NCI-H2107 (cell line): Measurements from ENCODE around the gene GSE1.
"Not testable (repeated sequence)": the region's sequence is repeated elsewhere in the genome, so short reads cannot be mapped to it uniquely, and the experiment has no call there.

ENCODE experiments used
- DNase-seq: peaks from one replicate; lab custom pipeline; 2025; lab: John Stamatoyannopoulos, UW

Gene GSE1

DNA sequence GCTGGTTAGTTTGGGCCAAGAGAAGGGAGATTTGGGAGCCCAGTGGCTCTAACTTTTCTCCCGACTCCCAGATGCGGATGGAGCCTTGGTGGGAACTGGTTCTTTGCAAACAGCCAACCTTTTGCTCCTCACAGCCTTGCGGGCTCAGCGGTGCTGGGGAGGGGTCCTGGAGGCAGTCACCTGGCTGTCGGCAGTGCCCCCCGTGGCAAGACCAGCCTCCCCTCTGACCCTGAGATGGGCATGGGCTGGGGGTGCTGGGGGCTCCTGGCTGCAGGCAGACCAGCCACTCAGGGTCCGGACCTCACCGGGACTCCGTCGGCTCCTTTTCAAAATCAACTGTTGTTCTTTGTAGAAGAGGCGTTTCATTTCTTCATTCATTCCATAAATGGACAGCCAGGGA is 21.7 kb upstream of the GSE1 start:
- no peak for DNase-seq

DNA sequence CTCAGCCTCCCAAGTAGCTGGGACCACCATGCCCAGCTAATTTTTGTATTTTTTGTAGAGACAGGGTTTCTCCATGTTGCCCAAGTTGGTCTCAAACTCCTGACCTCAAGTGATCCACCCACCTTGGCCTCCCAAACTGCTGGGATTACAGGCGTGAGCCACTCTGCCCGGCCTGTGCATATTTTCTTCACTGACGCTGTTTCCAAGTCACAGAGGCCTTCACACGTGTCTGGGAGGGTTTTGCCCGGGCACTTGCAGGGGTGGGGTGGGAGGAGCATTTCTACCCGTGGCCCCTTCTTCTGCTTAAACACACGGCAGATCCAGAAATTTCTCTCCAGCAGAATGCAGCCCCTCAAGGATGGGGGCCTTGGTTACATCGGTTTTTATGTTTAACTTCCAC is 20.8 kb upstream of the GSE1 start:
- DNase-seq = not testable (repeated sequence)

DNA sequence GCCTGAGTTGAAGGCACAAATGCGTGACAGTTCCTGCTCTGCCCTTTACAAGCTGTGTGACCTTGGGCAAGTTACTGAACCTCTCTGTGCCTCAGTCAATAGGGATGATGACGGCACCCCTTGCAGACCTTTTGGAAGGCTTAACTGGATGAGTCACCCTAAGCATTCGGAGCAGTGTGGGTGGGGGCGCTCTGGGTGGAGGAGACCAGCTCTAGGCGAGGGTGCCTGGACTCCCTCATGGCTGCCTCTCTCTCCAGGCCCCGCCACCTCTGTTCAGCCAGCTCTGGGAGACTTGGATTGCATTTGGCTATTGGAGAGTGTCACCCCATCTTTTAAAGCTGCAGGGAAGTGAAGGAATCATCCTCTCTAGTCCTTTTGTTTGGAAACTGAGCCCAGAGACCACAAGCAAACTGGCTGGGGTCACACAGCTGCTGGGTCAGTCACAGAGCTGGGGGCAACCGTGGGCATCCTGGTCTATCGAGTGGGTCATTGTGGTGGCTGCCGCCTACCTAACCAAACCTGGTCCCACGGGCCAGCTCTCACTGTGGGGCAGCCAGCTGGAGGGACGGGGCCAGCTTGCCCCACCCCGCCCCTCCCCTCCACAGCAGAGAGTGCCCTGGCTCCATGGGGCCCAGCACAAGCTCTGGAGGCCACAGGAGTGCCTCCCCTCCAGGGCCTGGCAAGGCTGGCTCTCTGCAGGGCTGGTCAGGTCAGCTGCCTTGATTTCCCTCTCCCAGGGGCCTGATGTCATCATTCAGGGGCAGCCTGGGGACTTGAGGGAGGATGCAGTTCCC is 20.2 kb upstream of the GSE1 start:
- no peak for DNase-seq

DNA sequence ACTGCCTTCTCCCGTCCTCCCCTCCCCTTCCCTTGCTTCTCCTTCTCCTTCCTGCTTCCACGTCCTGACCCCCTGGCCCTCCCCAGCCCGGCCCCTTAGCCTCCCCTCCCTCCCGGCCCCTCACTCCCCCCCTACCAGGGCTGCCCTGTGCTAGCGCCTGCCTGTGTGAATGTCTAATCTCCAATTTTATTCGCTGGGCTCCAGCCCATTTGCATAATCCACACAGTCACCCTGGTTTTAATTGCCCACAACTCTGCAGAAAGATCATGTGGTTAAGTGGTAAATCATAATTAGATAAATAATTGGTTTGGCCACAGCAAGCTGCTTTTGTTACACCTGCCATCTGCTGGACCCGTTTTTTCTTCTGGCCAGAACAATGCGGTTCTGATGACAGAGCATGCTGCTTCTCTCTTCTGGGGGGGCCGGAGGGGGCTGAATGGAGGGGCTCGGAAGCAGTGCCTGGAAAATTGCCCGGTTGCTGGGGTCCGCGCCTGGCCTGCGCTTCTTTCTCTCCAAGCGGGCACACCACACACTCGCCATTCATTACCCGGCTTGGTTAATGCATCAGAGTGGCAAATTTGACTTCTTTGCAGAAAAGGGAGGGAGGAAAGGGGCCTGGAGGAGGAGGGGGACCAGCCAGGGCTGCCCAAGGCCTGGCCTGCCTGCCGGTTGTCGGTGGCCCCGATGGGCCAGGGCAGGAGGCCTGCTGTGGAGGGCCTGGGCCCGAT is 19.5 kb upstream of the GSE1 start:
- DNase-seq = no peak

DNA sequence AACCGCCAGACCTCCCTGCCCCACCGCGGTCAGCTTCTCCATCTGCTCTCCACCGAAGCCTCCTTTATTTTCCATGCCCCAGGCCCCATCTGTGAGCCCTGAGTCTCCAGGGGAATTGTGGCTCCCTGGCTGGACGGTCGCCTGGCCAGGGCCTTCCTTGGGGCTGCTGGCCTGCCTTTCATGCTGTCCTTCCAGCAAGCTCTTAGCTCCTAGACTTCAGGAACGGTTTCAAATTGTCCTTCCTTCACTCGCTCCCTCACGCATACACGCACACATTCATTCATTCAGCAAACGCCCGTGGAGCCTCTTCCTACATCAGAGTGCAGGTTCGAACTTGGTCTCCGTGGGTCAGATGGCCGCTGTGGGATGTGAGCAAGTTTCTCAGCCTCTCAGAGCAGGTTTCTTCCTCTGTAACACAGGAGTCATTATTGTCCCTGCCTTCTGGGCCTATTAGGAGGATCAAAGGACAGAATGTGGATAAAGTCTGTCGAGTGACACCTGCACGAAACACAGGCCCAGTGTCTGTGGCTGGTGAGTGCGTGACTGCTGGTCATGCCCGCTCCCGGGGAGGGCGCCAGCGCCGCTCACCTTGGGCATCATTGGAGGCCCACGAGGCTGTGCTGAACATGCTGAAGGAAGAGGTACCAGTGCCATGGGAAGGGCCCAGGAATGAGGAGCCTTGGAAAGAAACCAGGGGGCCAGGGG is 18.7 kb upstream of the GSE1 start:
- DNase-seq = no peak

DNA sequence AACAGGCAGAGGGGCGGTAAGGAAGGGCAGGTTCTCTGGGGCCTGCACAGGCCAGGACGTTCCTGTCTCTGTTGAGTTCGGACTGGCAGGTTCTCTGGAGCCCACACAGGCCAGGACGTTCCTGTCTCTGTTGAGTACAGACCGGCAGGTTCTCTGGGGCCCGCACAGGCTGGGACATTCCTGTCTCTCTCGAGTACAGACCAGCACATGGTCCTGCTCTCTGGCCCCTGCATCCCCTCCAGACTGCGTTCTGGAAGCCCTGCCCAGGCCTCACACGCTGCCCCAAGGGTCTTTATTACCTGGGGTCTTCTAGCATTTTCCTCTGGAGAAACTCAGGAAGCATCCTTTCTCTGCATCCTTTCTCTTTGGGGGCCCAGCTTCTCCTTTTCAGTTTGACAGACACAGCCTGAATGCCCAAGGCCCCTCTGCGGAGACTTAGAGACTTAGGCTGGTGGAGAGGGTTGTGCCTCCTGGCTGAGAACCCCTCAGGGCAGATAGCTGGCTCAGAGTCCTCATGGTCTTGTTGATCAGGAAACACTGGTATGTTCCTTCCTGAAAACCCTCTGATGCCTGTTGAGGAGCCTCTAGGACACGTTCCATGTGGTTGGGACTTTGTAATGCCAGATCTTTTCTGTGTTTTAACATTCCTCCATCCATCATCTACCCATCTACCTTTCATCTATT is 18.0 kb upstream of the GSE1 start:
- DNase-seq = no peak

DNA sequence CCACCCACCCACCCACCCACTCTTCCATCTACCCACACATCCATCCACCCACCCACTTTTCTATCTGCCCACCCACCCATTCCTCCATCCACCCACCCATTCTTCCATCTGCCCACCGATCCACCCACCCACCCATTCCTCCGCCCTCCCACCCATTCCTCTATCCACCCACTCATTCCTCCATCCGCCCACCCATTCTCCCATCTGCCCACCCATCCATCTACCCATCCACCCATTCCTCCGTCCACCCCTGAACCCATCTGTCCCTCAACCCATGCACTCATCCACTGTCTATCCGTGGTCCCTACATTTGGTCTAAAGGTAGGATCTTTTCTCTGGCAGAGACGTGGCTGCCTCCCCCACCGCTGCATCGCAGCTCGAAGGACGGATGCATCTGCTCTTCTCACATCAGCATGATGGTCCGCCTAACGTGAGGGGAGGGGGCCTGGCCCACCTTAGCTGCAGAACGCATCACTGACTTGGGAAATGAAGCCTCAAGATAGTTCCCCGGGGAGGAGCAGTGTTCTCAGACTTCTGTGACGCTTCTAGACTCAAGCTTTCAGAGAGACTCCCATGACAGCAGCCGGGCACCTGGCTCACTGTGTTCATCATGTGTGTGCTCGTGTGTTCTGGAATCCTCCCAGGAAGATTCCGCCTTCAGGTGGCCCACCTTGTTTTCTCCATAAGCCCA is 17.2 kb upstream of the GSE1 start:
- DNase-seq = no peak

DNA sequence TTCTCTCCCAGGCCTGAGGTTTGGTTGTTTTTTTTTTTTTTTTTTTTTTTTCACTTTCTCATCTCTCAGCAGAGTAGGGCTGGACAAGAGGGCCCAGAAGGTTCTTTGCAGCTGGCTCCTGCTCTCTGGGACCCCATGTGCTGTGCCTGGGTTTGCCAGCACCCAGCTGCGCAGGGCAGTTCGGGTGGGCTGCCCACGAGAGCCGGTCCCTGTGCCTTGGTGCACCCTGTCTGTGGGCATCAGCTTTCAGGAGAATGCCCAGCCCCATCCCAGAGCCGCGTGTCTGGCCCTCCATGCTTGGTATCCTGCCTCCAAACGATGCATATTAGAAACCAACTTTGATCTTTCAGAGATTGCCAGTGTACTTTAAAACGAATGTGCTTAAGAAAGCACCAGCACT is 15.0 kb upstream of the GSE1 start:
- no peak for DNase-seq

DNA sequence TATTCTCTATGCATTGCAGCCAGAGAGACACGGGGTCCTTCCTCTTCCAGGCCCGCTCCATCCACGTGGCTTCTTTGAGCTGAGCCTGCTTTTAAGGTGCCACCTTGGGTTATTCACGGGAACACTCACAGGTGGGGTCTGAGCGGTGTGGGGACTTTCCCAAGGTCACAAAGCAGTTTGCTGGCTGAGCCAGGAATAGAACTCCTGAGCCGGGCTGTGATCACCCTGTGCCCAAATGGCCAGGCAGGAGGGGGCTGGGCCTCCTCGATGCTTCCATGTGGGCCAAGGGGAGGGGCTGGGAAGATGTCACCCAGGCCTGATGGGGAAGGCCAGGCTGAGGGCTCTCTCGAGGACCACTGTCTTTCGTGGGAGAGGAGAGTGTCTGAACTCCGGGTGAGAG is 13.0 kb upstream of the GSE1 start:
- no peak for DNase-seq

DNA sequence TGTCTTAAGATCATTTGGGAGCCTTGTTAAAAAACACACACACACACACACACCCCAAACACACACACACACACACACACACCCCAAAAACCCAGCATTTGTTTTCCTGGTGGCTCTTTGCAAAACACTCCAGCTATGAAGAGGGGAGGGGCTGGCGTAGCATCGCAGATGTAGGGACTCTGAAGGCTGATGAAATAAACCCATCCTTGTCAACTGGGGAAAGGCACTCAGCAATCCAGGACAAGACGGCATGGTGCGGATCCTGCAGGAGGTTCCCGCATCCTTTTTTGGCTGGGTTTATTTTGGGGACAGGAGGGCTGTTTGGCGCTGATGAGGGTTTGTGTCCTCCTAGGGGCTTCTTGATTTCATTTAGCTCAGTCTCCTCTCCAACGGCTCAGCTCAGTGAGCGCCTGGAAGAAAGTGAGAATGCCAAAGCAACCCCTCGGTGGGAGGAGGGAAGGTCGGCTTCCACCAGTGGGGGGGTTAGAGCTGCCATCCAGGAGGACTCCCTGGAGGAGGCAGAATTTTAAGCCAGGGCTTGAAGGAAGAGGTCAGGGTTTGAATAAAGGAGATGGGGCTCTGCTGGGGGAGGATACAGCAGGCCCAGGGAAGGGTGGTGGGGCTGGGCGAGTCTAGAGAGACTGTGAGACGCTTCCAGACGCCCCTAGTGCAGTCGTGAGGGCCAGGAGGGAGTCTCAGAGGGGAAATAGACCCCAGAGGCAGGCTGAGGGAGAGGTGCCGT is 12.4 kb upstream of the GSE1 start:
- DNase-seq = no peak

DNA sequence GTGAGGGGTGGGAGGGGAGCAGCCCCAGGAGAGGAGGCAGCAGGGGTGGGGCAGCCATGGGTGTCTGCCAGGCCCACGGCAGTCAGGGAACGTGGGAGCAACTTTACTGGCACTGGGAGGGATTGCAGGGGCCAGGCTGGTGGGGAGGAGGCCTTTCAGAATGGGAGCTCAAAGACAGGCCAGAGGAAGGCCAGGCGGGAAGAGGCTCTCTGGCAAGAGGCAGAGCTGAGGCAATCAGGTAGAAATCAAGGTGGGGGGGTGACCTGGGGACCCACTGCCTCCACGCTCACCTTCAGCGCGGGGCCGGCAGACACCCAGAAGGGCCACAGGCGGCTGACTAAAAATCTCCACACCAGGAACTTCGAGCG is 11.9 kb upstream of the GSE1 start:
- no peak for DNase-seq

DNA sequence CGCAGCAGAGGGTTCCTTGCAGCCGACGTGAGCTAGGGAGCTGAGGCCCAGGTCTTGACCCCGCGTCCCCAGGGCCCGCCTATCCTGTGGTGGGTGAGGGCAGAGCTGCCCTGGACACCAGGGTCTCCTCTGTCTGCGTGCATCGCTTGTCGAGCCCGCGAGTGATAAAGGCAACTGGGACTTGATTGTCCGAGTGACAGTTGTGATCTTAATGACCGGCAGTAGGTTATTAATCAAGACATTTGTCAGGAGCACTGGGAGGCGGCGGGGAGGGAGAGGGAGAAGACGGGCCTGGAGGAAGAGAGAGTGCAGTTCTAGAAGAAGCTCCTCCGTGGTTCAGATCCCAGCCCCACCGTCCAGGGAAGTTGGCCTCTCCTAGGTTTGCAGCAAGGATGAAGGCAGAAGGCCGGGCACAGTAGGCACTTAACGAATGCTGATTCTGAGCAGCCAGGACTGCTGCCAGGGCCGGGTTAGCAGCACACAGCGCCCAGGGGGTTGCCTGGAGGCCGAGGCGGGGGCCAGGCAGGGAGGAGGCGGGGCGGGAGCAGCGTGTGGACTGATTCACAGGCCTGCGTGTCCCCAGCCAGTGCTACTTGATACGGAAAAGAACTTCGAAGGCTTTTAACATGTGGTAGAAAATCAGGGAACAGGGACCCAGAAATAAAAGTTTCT is 11.3 kb upstream of the GSE1 start:
- DNase-seq = no peak

DNA sequence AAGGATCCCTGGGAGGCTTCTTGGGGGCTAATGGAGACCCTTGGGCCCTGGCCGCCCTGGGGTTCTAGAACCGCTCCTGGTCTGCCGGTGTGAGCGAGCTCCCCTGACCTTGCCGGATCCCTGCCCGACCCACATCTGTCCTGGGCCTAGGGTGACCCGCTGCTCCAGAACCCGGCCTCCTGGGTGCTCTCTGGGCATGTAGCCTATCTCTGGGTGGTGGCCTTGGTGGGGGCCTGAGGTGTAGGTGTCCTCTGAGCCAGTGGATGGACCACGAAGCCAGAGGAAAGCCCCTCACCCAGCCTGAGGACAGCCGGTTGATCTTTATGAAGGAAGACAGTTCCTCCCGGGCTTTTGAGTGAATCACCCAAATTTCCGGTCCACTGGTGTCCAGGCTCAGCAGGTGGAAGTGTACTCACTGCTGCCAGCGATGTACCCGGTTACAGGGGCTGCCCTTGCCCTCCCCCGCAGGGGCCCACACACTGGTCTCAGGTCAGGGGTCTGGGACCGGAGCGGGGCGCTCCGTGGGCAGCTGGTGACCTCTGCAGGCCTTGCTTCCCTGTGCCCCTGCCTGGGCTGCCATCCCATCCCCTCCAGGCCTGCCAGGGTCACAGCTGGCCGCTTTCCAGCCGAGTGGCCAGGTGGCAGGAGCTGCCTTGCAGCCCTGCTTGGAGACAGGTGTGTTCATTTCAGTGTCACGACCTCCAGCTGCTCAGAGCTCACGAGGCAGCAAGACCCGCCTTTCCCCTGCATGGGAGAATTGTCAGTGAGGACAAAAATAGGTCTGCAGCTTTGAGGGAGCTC is 10.5 kb upstream of the GSE1 start:
- DNase-seq = no peak

DNA sequence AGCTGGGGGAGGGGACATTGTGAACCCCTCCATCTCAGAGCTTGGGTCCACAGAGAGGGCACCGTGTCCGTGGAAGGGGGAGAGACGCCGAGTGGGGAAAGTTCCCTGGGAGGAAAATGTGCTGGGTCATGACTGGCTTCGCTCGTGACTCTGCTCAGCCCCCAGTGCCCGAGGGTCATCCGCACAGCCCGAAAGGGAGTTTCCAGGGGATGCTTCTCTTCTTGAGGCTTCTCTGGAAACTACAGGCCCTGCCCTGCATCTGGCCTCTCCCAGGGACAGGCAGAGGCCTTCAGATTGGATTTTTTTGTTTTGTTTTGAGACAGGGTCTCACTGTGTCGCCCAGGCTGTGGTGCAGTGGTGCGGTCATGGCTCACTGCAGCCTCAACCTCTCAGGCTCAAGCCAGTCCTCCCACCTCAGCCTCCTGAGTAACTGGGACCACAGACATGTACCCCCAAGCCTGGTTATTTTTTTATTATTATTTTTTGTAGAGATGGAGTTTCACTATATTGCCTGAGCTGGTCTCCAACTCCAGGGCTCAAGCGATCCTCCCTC is 9.8 kb upstream of the GSE1 start:
- DNase-seq = no peak

DNA sequence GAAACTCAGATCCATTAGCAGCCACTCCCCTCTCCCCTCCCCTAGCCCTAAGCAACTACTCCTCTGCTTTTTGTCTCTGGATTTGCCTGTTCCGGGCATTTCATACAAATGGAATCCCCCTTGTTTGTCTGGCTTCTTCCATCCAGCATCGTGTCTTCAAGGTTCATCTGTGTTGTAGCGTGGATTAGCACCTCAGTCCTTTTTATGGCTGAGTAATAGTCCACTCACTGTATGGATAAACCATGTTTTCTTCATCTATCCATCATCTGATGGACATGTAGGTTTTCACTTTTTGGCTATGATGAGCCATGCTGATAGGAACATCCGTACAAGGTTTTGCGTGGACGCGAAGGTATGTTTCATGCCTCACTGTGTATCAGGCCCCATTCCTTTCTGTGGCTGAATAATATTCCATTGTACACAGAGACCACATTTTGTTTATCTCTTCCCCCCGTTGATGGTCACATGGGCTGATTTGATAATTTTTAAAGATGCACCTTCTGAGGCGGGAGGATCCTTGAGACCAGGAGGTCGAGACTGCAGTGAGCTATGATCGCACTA is 8.9 kb upstream of the GSE1 start:
- no peak for DNase-seq

DNA sequence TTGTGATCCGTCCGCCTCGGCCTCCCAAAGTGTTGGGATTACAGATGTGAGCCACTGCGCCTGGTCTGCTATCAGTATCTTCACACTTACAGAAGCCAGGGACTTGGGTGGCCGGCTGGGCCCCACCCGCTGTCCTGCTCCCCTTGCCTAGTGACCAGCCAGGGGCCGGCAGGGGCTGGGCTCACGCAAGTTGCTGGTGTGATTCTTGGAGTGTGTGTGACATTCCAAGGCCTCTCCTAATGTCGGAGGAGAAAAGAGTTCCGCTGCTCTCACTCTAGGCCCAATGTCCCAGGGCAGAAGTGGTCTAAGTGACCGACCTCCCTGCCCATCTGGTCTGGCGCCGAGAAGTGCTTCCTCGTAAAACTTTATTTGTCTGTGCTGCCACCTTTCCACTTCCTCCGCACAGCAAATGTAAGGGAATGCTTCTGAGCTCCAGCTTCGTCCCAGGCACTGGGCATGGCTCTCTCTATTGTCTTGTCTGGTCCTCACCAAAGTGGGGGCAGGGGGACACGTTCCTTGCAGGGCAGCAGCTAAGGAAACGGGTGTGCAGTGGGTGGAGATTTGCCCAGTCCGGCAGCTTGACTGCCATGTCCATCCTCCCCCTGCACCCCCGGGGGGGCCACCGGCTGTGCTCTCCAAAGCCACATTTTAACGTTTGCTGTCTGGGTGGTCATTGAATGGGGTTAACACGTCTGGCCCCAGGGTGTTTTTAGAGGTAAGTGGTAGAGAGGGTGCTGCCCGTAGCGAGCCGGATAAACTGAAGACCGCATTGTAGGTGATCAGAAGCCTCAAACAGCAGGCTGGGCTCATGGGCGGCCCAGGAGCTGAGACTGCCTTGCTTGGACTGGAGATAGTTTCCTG is 7.8 kb upstream of the GSE1 start:
- DNase-seq = no peak

DNA sequence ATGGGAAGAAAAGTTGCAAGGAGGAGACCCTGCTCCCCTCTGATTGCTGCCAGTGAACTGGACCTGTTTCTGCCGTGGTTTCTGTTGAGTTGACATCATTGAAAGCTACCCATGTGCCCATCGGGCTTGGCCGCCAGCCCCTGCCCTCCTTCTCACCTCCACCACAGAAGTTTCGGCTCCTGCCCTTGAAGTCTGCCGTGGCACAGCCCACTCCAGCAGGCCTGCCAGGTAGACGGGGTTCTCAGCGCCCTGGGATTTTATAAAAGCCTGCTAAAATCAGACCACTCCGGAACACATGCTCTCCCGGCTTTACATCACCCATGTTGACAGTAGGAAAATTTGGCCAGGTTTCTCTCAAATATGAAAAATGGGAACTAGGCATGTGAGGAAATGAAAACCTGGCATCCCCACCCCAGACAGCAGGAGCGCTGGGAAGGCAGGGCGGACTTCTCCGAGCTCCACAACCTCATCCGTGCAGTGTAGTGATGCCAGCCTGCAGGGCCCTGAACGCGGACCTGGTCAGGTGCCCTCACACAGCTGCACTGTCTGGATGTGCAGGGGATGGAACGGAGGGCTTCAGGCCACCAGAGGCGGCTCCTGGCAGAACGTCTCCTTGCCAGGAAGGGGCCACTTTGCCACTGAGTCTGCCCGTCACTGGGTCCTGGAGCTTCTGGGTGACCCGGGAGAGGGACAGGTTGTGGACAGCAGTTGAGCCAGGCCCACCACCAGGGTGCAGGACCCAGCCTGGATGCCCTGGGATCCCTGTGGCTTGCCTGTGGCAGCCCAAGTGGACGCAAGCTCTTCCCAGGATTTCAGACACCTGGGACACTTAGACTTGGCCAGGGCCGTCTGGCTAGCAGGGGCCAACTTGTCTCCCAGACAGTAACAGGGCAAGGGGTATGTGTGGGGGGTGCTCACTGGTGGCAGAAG is 6.9 kb upstream of the GSE1 start:
- DNase-seq = no peak
